Measurements from ENCODE around the gene CDIP1.

CDIP1 gene

GRCh38 chr16:4486126-4486893, 52.3 kb downstream of the CDIP1 start:
- DNase-seq, result no peak

GRCh38 chr16:4481963-4482362, 56.6 kb downstream of the CDIP1 start:
- DNase-seq, result no peak

- no peak for DNase-seq
Observed at GRCh38 chr16:4481526-4481925, 57.0 kb downstream of the CDIP1 start.

- DNase-seq, result no peak
Observed at GRCh38 chr16:4477966-4478365, 60.6 kb downstream of the CDIP1 start.

GRCh38 chr16:4475880-4476788, 62.4 kb downstream of the CDIP1 start, which contains the start of gene HMOX2:
HMOX2 (plus strand) TSS chr16:4476398; CDS start chr16:4505525, 29,127 bp downstream.
- peak; percentile 61 for DNase-seq

GRCh38 chr16:4474192-4474961, 64.2 kb downstream of the CDIP1 start, which contains the start of gene NMRAL1:
NMRAL1 (minus strand) TSS chr16:4474625; CDS start chr16:4474132, 493 bp downstream.
- DNase-seq, result peak; percentile 82

GRCh38 chr16:4472880-4473279, 65.7 kb downstream of the CDIP1 start:
- DNase-seq, result no peak

- no peak for DNase-seq
Observed at GRCh38 chr16:4471869-4472268, 66.7 kb downstream of the CDIP1 start.

GRCh38 chr16:4468972-4469371, 69.6 kb downstream of the CDIP1 start:
- no peak for DNase-seq

GRCh38 chr16:4467916-4468315, 70.7 kb downstream of the CDIP1 start:
- no peak for DNase-seq

- no peak for DNase-seq
Observed at GRCh38 chr16:4465977-4466779, 72.4 kb downstream of the CDIP1 start.

- no peak for DNase-seq
Observed at GRCh38 chr16:4463522-4464163, 74.9 kb downstream of the CDIP1 start.

GRCh38 chr16:4461250-4462085, 77.1 kb downstream of the CDIP1 start:
- DNase-seq, result no peak

- no peak for DNase-seq
Observed at GRCh38 chr16:4460936-4461249, 77.7 kb downstream of the CDIP1 start.

Measured in NCI-H1436 treated with DMSO at 0.1 percent for 48 hours (cell line).